ENCODE results near the gene FOXP1. TPM values are rescaled to one million over a fixed set of nuclear protein-coding genes. Genes with fewer than 3 reads are reported as not detected.

FOXP1 gene
- total and polyA plus RNA-seq, 2 of the 13 experiments (the other 11 are each of a cell fraction or from before 2014, with no cell fraction given): 40.4 to 59.0 TPM

GRCh38 chr3:71454512-71455403, 128.8 kb downstream of the FOXP1 start:
- no peak for ATAC-seq
- Histone ChIP-seq H3K4me3 (replicated peaks in 1 of 3; ENCODE audit: insufficient read depth in 1 of 3, low read depth in 2 of 3, low read length in 3 of 3) (no peak overlapping the region), H3K27me3 (ENCODE audit: control insufficient read depth in 1 of 2, insufficient read depth in 2 of 2, low read length in 2 of 2) (no peaks in the 10 kb centered on the region), H3K4me2 (ENCODE audit: low read depth, low read length) (no peak overlapping the region), H3K36me3 (replicated peaks in 1 of 2; ENCODE audit: control insufficient read depth in 1 of 2, insufficient read depth in 2 of 2, low read length in 2 of 2) (no peaks in the 10 kb centered on the region; a peak in 1 of 5 replicates), H3K27ac (ENCODE audit: extremely low read length, insufficient read depth, low read length) (no peak overlapping the region), H3K9me3 (ENCODE audit: low read length) (no peaks in the 10 kb centered on the region), H3K79me2 (ENCODE audit: insufficient read depth, low read length) (peaks cover 57% of the 10 kb centered on the region), H3K9ac (ENCODE audit: insufficient read depth, low read depth, low read length) (no peak overlapping the region), H3K4me1 (ENCODE audit: insufficient read depth, low read length) (peaks cover 70% of the 10 kb centered on the region), H2AFZ (ENCODE audit: low read length) (no peak overlapping the region), H4K20me1 (ENCODE audit: insufficient read depth, low read length) (peaks cover 34% of the 10 kb centered on the region)
- FAIRE-seq: no peak
- no TSS peak for BruUV-seq (replicated peaks)
- ChIA-PET POLR2A (no interaction called here), CTCF (ENCODE audit: low intra/inter-chr PET ratio, low total read pairs) (no interaction called here)
- DNase-seq (ENCODE audit: low spot score): no peak
- intact Hi-C loops (cut with micrococcal nuclease; ENCODE audit: unreplicated experiment): loop anchor here (10.0 kb wide), 1 partner anchor 130 kb away; the partner anchor contains the start of gene FOXP1
- 96% methylated on average over 15 of the region's 15 CpGs for WGBS (ENCODE audit: low lambda C conversion rate)
- in situ Hi-C loops (cut with HindIII; ENCODE audit: extremely low pct_ligation_motif_present, low pct_unique_long_range_greater_than_20kb): no loop called here
- TF ChIP-seq BCLAF1 (IDR thresholded peaks at IDR 0.05) (no peak), IRF9 (CRISPR knock-in tag; IDR thresholded peaks at IDR 0.05; ENCODE audit: borderline replicate concordance) (no peak), ZNF142 (CRISPR knock-in tag; IDR thresholded peaks at IDR 0.05) (no peak), AFF4 (CRISPR knock-in tag; IDR thresholded peaks at IDR 0.05) (no peak), FOSL2 (CRISPR knock-in tag; IDR thresholded peaks at IDR 0.05) (no peak), ZNF501 (CRISPR knock-in tag; IDR thresholded peaks at IDR 0.05) (no peak)
